ENCODE results near the gene TRIM17.
A peak's percentile ranks its signal among the peaks of the same experiment; 100 is the strongest.

TRIM17 gene

DNA sequence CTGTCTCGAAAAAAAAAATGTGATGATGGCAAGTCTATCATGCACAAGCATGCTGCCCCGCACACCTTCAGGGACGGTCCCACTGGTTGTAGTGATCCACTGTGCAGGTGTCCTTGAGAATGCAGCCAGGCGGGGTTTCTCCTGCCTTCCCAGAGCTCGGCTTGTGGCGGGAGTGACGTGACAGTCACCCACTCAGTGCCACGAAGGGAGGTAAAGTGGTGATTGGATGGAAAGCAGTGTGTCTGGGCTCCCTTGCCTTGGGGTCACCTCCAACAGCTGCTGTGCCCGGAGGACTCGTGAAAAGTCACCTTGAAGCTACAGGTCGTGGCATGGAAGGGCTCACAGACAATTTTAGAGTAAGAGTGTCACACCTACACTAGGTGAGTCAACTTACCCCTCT is 33.5 kb upstream of the TRIM17 start:
- no peak for TF ChIP-seq CTCF (IDR thresholded peaks at IDR 0.05; ENCODE audit: low read depth, low read length, missing control alignments)
- DNase-seq (ENCODE audit: low read depth): no peak
- no peak overlapping the region for H3K4me3 ChIP-seq (ENCODE audit: low read depth, low read length)

DNA sequence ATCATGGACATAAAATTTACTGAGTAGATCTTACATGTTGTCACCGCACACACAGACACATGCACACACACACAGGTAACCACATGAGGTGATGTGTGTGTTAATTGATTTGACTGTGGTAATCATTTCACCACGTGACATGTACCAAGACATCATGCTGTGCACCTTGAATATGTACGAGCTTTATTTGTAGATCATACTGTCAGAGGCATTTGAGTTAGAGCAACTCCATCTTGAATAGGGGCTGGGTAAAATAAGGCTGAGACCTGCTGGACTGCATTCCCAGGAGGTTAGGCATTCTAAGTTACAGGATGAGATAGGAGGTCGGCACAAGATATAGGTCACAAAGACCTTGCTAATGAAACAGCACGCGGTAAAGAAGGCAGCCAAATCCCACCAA is 31.7 kb upstream of the TRIM17 start:
- H3K4me3 ChIP-seq (ENCODE audit: low read depth, low read length): no peak overlapping the region
- DNase-seq (ENCODE audit: low read depth): no peak
- no peak for TF ChIP-seq CTCF (IDR thresholded peaks at IDR 0.05; ENCODE audit: low read depth, low read length, missing control alignments)

DNA sequence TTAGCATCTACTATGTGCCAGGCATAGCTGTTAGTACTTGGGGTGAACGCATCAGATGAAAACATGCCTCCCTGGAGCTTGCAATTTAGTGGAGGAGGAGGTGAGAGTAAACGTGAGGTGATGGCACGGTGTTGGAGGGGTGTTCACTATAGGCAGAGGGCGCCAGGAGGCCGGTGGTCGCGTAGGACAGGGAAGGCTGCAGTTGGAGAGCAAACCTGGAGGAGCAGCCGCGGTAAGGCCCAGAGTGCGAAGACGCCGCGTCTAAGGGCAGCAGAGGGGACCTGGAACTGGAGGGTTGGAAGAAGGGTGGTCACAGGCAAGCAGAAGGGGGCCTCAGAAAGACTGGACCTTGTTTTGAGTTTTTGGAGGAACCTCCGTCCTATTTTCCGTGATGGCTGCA is 30.2 kb upstream of the TRIM17 start:
- no peak for DNase-seq (ENCODE audit: low read depth)
- no peak overlapping the region for H3K4me3 ChIP-seq (ENCODE audit: low read depth, low read length)
- TF ChIP-seq CTCF (IDR thresholded peaks at IDR 0.05; ENCODE audit: low read depth, low read length, missing control alignments): no peak

DNA sequence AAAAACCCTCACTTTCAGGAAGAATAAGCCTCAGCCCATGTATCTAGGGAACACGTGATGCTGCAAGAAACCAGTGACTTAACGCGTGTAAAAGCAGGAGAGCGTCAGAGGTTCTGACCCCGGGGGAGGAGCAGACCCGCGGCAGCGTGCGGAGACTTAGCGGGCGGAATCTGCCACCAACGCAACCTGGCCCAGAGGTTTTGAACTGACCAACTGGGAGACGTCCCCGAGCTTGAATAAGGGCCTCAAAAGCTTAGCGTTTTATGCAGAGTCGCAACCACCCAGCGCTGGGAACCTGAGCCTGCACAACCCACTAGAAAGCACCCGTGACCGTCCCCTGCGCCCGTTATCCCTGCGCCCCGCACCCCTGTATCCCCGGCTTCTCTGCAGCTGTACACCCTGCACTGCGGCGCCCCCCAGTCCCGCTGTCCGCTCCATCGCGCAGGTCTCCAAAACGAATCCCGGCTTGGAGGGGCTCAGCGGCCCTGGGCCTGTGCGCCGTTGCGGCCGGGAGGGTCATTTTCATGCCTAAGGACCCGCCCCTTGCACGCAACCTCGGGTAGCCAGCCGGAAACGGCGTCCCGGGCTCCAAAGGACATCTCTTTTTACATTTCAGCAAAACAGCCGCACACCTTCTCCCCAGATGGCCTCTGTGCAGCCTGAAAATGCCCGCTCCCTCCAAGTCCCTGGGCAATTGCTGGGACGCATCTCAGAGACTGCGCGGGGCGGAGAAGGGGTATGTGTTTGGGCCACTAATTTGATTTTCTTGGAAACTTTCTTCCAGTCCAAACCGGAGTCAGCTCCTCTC is 29.4 kb upstream of the TRIM17 start:
- H3K4me3 ChIP-seq (ENCODE audit: low read depth, low read length): peak overlapping the region; percentile 30
- DNase-seq (ENCODE audit: low read depth): no peak
- no peak for TF ChIP-seq CTCF (IDR thresholded peaks at IDR 0.05; ENCODE audit: low read depth, low read length, missing control alignments)

- DNase-seq (ENCODE audit: low read depth): no peak
- H3K4me3 ChIP-seq (ENCODE audit: low read depth, low read length): peak overlapping the region; percentile 30
- TF ChIP-seq CTCF (IDR thresholded peaks at IDR 0.05; ENCODE audit: low read depth, low read length, missing control alignments): no peak
Measured at GRCh38 chr1:228445490-228445842, 28.8 kb upstream of the TRIM17 start.

DNA sequence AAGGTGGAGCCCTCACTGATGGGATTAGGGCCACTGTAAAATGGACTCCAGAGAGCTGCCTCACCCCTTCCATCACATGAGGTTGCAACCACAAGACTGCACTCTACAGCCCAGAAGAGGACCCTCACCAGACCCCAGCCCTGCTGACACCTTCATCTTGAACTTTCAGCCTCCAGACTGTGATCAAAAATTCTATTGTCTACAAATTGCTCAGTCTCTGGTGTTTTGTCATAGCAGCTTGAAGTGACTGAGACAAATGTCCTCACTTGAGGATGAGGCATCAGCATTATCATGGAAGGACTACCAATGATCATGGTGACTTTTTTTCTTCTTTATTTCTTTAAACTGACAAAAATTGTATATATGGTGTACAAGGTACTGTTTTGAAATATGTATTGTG is 26.7 kb upstream of the TRIM17 start:
- H3K4me3 ChIP-seq (ENCODE audit: low read depth, low read length): no peak overlapping the region
- DNase-seq (ENCODE audit: low read depth): no peak
- TF ChIP-seq CTCF (IDR thresholded peaks at IDR 0.05; ENCODE audit: low read depth, low read length, missing control alignments): no peak

All from GM12864 (cell line).